GM19455 (cell line): ENCODE measurements around the gene RD3L.
"Not testable (repeated sequence)": the region's sequence is repeated elsewhere in the genome, so short reads cannot be mapped to it uniquely, and the experiment has no call there.

Source experiments
- ATAC-seq: cut with Tn5 transposase; IDR thresholded peaks from one replicate; pipeline ENCODE4 v1.9.1; 2021; ENCODE audit not compliant: unreplicated experiment

Gene RD3L

GRCh38 chr14:103928011-103928890 lies 14.1 kb downstream of the RD3L start, which contains the start of gene TDRD9:
Gene TDRD9 (plus strand): TSS chr14:103928456. CDS start chr14:103928510, 54 bp downstream.
- no peak for ATAC-seq

- ATAC-seq, result no peak
Measured at GRCh38 chr14:103927566-103927965, 14.8 kb downstream of the RD3L start.

- no peak for ATAC-seq
Measured at GRCh38 chr14:103925316-103925715, 17.0 kb downstream of the RD3L start.

- ATAC-seq, result no peak
Measured at GRCh38 chr14:103923863-103924262, 18.5 kb downstream of the RD3L start.

GRCh38 chr14:103921855-103922200 lies 20.5 kb downstream of the RD3L start:
- ATAC-seq, result not testable (repeated sequence)

- ATAC-seq, result peak; percentile 98
Measured at GRCh38 chr14:103920981-103921854, 21.1 kb downstream of the RD3L start.

- no peak for ATAC-seq
Measured at GRCh38 chr14:103916636-103917262, 25.6 kb downstream of the RD3L start.

- no peak for ATAC-seq
Measured at GRCh38 chr14:103915616-103916015, 26.7 kb downstream of the RD3L start.

- no peak for ATAC-seq
Measured at GRCh38 chr14:103910984-103911383, 31.3 kb downstream of the RD3L start.

GRCh38 chr14:103910262-103910935 lies 31.9 kb downstream of the RD3L start:
- no peak for ATAC-seq

- ATAC-seq, result no peak
Measured at GRCh38 chr14:103909531-103910261, 32.6 kb downstream of the RD3L start.

- no peak for ATAC-seq
Measured at GRCh38 chr14:103908580-103908979, 33.7 kb downstream of the RD3L start.

GRCh38 chr14:103905842-103906456 lies 36.4 kb downstream of the RD3L start:
- ATAC-seq, result no peak

GRCh38 chr14:103904493-103905107 lies 37.7 kb downstream of the RD3L start:
- ATAC-seq, result no peak

- ATAC-seq, result no peak
Measured at GRCh38 chr14:103899833-103900232, 42.5 kb downstream of the RD3L start.

- ATAC-seq, result no peak
Measured at GRCh38 chr14:103899316-103899715, 43.0 kb downstream of the RD3L start.

GRCh38 chr14:103898711-103899110 lies 43.6 kb downstream of the RD3L start:
- ATAC-seq, result no peak

- ATAC-seq, result no peak
Measured at GRCh38 chr14:103898204-103898603, 44.1 kb downstream of the RD3L start.
